Adipose tissue (tissue), 3 donors: ENCODE results near the gene VDAC1. TPM values are rescaled to one million over a fixed set of nuclear protein-coding genes. Genes with fewer than 3 reads are reported as not detected.
"Not testable (repeated sequence)": the region's sequence is repeated elsewhere in the genome, so short reads cannot be mapped to it uniquely, and the experiment has no call there.

Experiments
- H3K27ac ChIP-seq: one replicate; pipeline ENCODE4 v1.5.1; 2013; ENCODE audit warnings: low read depth, low read length
- WGBS, 3 donors: extraction: QIAGEN DNeasy Blood & Tissue Kit; methylation state at CpG; one replicate each; pipeline ENCODE4 v1.1.7; 2013; 5-methylcytosine and 5-hydroxymethylcytosine counted together
- polyA plus RNA-seq, 3 donors: library from polyadenylated mRNA; stranded (reverse); fragments of 200-250 nt; gene quantifications; one replicate each; pipeline ENCODE4 v1.2.3, GENCODE V29; 2013
- donor health status: healthy with polysubstance abuse.
- donor health status: Bipolar disorder and iron deficiency.
- donor health status: healthy.

Gene VDAC1
- polyA plus RNA-seq, 3 donors: 69.3 to 134 (median 121) TPM

DNA sequence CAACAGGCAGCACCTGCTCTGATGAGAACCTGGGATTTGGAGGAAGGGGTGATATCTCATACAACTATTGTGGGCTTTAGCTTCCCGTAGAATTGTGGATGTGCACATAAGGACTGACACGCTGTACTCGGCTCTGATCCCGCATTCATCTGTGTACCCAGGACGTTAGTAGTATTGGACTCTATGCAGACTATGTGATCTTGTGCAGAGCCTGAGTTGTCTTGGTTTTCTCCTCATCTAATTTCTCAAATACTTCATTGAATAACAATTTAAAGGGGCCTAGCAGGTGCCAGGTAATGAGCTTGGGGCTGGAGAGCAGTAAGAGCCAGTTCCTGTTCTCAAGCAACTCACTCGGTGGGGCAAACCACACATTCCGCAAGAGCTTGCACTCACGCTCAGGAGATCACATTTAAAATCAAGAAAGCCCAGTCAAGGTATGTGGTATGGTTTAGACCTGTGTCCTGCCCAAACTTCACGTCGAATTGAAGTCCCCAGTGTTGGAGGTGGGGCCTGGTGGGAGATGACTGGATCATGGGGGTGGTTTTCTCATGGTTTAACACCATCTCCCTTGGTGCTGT is 51.1 kb downstream of the VDAC1 start:
- WGBS, 3 donors: 72 to 89% (median 76%) methylated on average over 10 of the region's 10 CpGs
- H3K27ac ChIP-seq: no peak overlapping the region

DNA sequence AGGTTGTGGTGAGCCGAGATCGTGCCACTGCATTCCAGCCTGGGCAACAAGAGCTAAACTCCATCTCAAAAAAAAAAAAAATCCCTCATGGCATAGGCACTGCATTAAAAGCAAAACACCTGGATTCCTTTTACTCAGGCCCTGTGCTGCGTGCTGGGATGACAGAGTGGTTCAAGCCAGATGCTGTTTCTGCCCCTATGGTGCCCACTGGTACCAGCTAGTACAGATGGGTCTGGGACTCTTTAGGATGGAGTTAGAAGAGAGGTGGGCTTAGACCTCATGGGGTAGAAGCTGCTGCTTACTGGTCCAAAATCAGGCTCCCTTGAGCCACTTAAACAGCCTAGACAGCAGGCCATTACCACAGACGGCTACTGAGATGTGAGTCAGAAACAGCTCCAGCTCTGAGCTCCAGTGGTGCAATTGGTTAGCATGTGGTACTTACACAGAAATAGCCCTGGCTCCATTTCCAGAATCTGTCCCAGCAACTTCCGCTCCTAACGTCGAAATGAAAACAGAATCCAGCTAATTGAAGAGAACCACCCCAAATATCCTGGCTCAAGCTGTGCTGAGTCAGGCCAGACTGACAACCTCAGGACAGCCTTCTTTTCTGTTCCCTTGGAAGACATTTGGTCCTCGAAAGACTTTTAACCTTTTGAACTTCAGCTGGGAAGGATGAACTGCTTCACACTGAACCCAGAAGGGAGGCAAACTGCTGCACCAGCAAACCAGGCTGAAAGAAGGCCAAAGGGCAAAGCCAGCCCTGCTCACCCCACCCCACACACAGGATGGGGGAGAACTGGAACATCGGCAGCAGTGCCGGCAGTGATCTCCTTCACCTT is 51.8 kb downstream of the VDAC1 start:
- WGBS, 3 donors: 54 to 72% (median 57%) methylated on average over 10 of the region's 10 CpGs
- no peak overlapping the region for H3K27ac ChIP-seq

DNA sequence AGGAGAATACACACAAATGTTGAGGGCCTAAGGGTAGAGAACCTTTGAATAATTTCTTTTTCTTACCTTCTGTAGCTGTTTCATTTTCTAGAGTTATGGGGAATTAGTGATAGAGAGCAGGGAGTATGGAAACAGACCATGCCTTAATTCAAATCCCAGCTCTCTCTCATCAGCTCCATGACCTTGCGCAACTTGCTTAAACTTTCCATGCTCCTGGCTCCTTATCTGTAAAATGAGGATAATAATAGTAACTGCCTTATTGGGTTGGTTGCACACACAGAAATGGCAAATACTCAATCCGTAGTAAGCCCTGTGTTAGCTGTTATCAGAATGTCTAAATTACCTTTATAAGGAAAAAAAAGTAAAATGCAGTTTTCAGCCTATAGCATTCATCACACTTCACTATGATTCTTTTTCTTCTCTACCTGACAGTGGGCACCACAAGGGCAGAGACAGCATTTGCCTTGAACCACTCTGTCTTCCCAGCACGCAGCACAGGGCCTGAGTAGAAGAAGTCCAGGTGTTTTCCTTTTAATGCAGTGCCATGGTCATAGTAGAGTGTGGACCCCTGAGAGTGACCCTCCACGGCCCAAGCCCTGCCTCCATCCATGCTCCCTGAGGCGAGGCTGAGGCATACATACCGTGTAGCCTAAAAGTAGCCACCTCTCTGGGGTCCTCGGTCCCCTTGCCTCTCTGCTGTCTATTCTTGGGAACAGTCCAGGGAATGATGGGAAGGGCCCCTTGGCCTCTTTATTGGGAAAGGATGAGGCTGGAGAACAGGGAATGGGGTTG is 53.8 kb downstream of the VDAC1 start:
- no peak overlapping the region for H3K27ac ChIP-seq
- 77 to 87% (median 87%) methylated on average over 7 of the region's 7 CpGs for WGBS, 3 donors

DNA sequence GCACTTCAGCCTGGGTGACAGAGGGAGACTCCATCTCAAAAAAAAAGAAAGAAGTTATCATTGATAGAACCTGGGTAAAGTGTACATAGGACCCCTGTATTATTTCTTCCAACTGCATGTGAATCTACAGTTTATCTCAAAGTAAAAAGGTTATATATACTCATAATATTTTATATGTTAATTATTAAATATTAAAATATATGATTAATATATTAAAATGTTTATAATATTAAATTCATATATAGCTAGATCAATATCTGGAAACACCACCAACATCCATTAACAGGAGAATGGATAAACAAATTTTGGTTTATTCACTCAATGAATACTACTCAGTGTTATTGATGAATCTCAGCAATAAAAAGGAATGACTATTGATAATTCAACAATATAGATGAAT is 56.1 kb downstream of the VDAC1 start:
- no peak overlapping the region for H3K27ac ChIP-seq

DNA sequence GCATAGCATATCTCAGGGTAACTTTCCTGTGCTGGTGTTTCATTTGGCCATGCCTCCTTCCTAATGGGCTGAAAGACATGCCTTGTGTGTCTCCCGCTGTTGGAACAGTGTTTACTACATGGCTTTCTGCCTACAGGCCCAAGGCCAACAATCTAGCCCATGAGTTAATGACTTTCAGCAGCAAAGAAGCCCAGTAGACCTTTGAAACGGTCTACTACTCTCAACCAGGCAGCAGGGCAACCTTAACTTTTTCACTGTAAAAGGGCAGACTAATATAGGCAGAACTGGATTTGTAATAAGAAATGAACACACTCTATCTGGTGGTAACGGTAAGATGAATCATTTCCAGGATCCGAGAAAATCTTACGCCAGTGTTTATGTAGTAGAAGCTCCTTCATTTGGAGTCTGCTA is 57.3 kb downstream of the VDAC1 start:
- H3K27ac ChIP-seq: no peak overlapping the region
- 52 to 88% (median 80%) methylated on average over 5 of the region's 5 CpGs for WGBS, 3 donors

DNA sequence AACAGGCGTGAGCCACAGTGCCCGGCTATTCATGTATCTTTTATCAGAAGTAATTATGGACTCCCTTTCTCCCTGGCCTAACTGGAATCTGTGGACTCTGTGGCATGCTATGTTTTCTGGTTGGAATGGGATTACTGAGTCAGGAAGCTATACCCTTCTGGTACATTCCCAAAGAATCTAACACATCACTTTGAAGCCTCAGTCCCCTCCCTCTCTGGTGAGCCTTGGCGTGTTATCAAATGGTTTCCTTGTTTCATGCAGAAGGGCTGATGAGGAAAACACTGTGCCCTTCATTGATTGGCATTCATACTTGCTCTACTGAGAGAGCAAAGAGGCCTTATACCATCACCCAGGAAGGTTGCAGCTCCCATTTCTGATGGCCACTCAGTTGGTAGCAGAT is 59.2 kb downstream of the VDAC1 start:
- no peak overlapping the region for H3K27ac ChIP-seq
- 90 to 95% (median 90%) methylated on average over 3 of the region's 3 CpGs for WGBS, 3 donors

DNA sequence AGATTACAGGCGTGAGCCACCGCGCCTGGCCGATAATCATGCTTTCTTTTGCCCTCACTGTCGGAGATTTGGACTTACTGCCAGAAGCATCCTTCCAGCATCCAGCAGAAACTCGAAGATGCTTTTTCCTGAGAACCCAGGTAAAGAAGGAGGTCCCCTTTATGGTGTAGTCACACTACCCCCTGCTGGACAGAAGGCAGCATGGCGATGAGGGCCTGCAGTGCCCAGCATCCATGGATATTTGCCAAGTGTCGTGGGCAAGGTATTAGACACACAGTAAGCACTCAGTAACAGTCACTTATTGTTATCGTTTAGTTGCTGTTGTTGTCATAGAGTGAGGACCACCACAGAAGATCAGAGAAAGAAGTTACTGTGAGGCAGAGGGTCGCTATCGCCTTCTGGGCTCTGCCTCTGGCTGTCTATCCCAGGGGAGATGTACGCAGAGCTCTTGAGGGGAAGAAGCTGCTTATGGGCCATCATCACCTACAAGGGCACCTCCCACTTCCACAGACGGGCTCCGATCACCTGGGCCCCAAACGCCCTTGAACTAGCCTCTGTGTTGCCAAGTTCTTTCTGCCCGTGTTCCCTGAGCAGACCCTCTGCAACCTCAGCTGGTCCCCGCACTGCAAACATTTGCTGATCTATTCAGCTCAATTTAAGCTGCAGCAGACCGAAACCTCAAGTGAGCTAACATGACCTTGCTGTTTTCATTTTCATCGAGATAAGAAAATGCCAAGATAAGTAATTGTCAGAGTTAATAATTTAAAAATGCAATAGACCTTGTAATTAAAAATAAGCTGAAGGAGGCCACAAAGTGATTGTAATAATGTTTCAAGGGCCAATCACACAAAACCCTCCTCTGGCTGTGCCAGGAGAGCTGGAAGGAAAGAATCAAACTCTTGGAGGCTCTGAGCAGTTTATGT is 60.3 kb downstream of the VDAC1 start:
- 36 to 67% (median 66%) methylated on average over 19 of the region's 19 CpGs for WGBS, 3 donors

DNA sequence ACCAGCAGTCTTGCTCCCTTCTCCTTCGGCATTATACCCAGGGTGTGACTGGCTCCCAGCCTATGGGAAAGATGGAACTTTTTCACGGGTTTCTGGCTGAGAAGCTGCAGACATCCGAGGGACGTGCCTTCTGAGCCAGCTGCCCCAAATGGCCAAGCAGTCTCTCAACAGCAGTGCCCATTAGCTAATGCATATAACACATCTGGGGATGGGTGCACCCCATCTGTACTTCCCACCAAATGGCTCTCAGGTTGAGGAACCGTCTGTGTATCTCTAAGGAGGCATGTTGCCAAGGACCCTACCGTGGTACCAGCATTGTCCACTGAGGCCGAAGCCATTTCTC is 61.3 kb downstream of the VDAC1 start:
- H3K27ac ChIP-seq: no peak overlapping the region
- WGBS, 3 donors: 73 to 83% (median 77%) methylated on average over 7 of the region's 7 CpGs

More for the DNA sequence above, 60.3 kb downstream of the VDAC1 start:
- no peak overlapping the region for H3K27ac ChIP-seq

DNA sequence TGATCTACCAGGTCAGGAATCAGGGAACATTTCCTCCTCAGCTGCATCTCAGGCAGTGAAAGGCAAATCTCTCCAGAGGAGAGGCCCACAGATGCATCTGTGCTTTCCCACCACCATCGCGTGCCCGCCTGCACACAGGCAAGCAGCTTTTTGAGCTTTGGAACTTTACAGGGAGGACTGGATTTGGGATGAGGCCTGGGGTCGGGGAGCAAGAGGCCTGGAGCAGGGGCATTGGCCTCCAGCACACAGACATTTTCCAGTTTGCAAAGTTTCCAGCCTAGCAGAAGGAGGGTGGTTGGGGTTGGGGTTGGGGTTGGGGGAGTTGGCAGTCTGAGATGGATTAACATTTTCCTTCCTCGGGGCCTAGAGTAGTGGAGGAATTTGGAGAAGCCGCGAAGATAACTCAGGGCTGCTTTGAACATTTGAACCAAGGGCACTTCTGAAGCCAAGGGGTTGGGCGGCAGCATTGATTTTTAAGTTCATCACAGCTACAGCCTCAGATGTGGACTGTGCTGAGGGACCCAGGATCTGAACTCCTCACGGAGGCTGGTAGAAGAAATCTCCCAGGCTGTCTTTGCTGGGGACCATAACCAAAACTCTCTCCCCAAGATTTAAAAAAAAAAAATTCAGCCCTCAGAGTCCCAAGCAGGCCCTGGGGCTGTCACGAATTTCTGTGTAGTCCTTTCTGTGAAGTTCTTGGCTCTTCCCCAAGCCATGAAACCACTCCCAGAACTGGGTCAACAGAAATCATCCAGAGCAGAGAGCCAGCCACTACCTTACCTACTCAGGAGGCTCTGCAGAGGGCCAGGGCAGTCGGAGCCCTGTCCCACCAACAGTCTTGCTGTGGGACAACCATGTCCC is 61.9 kb downstream of the VDAC1 start:
- no peak overlapping the region for H3K27ac ChIP-seq
- WGBS, 3 donors: 69 to 77% (median 72%) methylated on average over 11 of the region's 11 CpGs

DNA sequence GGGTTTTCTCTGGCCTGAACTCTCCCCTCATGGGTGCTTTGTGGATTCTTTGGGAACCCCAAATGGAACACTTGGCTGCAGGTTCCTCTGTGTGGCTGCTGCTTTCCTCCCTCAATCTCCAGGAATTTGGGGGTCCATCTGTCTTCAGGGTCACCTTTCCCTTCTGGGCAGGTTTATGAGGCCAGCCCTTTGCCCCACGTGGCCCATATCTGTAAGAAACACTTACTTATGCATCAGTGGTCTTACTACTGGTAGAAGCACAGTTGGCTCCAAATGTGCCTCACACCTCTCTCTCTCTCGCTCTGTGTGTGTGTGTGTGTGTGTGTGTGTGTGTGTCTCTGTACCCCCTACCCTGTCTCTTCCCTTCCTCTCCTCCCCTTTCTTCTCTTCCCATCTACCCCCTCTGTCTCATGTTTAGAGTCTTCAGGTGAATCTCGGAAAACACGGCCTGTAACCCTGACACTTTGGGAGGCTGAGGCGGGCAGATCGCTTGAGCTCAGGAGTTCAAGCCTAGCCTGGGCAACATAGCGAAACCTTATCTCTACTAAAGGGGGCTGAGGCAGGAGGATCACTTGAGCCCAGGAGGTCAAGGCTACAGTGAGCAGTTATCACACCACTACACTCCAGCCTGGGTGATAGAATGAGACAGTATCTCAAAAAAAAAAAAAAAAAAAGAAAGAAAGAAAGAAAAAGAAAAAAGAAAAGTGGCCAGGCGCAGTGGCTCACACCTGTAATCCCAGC is 63.1 kb downstream of the VDAC1 start:
- WGBS, 3 donors: 93 to 95% (median 94%) methylated on average over 8 of the region's 8 CpGs
- no peak overlapping the region for H3K27ac ChIP-seq

DNA sequence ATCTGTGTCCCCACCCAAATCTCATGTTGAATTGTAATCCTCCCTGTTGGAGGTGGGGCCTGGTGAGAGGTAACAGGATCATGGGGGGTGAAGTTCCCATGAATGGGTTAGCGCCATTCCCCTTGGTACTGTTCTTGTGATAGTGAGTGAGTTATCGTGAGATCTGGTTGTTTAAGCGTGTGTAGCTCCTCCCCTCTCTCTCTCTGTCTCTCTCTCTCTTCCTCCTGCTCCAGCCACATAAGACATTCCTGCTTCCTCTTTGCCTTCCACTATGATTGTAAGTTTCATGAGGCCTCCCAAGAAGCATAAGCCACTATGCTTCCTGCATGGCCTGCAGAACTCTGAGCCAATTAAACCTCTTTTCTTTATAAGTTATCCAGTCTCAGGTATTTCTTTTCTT is 65.1 kb downstream of the VDAC1 start:
- WGBS, 3 donors: 93 to 97% (median 94%) methylated on average over 3 of the region's 3 CpGs
- no peak overlapping the region for H3K27ac ChIP-seq

DNA sequence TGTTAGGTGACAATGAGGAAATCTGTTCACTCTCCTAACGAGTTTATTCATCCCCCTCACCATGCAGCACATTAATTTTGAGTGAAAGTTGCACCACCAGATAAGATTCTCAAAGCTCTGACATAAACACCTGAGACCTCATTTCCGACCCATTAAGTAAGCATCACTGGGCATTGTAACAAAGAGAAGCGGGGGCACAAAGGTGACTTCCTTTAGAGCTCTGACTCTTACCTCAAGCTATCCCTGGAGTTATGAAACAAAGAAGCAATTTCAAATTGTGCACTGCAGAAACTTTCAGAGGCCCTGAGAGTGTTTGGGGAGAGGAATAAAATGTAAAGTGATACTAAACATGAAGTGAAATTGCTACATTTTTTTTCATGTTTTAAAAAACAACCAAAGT is 65.8 kb downstream of the VDAC1 start:
- 49 to 76% (median 72%) methylated on average over 3 of the region's 3 CpGs for WGBS, 3 donors
- H3K27ac ChIP-seq: no peak overlapping the region

DNA sequence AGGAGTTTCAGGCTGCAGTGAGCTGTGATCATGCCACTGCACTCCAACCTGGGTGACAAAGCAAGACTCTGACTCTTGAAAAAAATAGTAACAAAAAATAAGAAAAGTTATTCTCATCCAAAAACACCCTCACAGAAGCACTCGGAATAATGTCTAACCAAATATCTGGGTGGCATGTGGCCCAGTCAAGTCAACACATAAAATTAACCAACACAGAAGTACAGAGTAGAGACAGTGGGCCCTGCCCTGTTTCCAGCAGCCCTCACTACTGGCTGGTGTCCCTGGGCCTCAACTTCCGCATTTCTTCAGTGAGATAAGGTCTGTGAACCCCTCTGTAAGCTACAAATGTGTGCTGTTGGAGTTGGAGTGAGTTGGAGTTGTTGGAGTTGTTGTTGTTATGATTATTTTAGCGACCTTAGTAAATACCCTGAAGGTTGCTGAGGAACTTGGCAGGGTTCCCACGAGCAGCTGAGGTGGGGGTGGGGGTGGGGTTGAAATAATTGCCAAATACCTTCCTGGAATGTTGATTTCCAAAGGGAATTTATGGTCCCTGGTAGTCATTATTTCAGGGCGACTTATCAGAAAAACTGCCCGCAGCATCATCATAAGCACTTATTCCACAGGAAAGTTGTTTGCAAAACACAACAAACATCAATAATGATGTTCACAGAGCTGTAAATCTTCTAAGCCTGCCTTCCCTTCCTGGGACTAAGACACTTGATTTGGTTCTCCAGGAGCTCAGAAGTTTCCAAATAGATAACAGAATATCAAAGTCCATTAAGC is 66.5 kb downstream of the VDAC1 start:
- no peak overlapping the region for H3K27ac ChIP-seq
- WGBS, 3 donors: 45 to 63% (median 60%) methylated on average over 6 of the region's 6 CpGs

DNA sequence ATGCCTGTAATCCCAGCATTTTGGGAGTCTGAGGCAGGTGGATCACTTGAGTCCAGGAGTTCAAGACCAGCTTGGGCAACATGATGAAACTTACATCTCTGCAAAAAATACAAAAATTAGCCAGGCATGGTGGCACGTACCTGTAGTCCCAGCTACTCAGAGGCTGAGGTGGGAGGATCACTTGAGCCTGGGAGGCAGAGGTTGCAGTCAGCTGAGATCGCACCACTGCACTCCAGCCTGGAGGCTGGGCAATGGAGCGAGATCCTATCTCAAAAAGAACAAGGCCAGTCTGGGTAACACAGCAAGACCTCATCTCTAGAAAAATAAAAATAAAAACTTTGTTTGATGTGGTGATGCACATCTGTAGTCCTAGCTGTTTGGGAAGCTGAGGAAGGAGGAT is 67.1 kb downstream of the VDAC1 start:
- WGBS, 3 donors: 97% methylated on average over 3 of the region's 3 CpGs
- H3K27ac ChIP-seq: not testable (repeated sequence)

DNA sequence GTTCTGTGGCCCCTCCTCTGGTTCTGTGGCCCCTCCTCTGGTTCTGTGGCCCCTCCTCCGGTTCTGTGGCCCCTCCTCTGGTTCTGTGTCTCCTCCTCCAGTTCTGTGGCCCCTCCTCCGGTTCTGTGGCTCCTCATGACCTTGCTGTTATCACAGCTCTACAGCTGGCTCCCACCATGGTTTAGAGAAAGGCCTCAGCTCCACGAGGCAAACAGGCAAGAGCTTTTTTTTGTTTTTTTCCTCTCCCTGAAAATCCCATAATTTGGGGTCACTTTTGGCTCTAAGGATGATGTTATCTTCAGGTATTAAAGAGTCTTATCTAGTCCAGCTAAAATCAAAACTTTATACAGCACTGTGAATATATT is 68.1 kb downstream of the VDAC1 start:
- WGBS, 3 donors: 41 to 78% (median 77%) methylated on average over 3 of the region's 3 CpGs
- no peak overlapping the region for H3K27ac ChIP-seq

DNA sequence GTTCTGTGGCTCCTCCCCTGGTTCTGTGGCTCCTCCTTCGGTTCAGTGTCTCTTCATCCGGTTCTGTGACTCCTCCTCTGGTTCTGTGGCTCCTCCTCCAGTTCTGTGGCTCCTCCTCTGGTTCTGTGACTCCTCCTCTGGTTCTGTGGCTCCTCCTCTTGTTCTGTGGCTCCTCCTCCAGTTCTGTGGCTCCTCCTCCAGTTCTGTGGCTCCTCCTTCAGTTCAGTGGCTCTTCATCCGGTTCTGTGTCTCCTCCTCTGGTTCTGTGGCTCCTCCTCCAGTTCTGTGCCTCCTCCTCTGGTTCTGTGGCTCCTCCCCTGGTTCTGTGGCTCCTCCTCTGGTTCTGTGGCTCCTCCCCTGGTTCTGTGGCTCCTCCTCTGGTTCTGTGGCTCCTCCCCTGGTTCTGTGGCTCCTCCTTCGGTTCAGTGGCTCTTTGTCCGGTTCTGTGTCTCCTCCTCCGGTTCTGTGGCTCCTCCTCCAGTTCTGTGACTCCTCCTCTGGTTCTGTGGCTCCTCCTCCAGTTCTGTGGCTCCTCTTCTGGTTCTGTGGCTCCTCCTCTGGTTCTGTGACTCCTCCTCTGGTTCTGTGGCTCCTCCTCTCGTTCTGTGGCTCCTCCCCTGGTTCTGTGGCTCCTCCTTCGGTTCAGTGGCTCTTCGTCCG is 68.7 kb downstream of the VDAC1 start:
- WGBS, 3 donors: 93 to 97% (median 96%) methylated on average over 10 of the region's 10 CpGs
- H3K27ac ChIP-seq: not testable (repeated sequence)
